ENCODE data around the gene FOSL2.
"Not testable (repeated sequence)": the region's sequence is repeated elsewhere in the genome, so short reads cannot be mapped to it uniquely, and the experiment has no call there.

FOSL2 gene

DNA sequence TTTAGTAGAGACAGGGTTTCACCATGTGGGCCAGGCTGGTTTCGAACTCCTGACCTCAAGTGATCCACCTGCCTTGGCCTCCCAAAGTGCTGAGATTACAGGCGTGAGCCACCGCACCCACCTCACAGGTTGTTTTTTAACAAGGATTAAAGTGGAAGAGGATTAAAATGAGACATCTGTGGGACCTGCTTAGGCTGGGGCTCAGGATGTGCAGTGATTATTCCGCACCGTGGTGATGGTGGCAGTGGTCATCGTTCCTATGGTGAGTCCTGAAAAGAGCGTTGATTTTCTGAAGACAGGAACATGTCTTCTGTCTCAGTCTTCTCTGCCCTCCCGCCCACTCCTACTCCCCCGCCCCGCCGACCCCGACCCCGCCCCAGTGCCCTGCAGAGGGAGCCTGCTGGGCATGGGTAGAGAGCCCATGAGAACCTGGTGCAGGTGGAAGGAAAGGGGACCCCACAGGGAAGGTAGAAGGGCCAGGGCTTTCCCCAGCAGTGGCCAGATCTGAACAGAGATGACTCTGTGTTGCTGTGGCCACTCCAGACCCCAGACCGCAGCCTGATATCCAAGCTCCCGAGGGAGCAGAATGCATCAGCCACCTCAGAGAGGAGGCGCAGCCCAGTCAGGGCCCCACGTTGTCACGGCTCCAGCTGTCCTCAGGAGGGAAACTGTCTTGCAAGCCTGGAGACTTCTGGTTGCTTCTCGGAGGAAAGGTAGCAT lies 34.5 kb upstream of the FOSL2 start:
- no peak for DNase-seq

DNA sequence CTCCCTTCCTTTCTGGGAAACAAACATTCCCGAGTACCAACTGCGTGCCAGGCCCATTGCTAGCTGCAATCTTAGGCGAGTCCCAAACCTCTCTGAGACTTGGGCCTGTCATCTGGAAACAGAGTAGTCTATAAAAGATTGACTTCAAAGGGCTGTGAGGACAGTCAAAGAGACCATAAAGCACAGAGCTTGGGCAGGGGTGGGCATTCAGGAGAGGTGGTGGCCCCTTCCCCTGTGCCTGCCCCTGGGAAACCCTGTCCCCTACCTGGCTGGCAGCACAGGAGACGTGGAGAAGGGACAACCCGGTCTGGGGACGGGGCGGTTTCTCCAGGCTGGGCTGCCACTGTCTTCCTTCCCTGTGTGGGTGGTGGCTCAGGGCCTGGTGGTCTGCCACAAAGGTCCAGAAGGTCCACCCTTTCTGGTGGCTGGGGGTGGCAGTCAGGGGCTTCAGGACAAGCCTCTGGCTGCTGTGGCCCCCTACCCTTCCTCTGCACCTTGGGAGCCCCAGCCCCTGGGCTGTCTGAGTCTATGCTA lies 33.9 kb upstream of the FOSL2 start:
- DNase-seq, result no peak

DNA sequence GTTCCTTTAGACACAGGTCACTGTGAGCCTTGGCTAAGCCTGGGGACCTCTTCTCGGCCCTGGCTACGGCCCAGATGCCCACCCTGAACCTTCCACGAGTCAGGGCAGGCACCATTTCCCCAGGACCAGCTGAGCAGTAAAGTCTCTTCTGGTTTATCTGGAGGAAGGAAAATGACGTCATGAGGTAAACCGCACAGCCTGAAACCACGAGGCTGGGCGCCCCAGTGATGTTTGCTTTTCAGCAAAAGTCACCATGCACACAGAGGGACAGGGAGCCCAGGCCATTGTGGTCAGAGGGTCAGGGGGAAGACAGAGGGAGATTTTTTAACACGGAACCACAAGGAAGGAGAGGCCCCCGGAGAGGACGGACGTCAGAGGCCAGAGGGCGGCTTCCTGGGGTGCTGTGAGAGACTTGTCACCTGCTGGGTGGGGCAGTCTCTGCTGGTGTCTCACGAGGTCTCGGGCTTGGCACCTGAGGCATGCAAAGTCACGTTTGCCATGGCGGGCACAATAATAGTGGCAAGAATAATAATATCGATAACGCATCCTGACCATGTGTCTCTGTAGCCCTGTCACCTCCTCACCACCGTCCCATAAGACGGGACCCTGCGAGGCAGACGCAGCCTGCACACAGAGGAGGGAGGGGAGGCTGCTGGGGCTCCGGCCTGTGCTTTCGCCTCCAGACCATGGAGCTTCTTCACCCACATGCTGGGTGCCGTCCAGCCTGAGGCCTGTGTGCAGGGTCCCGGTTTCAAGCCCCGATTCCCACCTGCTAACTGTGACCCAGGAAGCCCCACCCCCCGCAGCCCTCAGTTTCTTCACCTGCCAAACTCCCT lies 33.2 kb upstream of the FOSL2 start:
- DNase-seq, result peak; percentile 78

DNA sequence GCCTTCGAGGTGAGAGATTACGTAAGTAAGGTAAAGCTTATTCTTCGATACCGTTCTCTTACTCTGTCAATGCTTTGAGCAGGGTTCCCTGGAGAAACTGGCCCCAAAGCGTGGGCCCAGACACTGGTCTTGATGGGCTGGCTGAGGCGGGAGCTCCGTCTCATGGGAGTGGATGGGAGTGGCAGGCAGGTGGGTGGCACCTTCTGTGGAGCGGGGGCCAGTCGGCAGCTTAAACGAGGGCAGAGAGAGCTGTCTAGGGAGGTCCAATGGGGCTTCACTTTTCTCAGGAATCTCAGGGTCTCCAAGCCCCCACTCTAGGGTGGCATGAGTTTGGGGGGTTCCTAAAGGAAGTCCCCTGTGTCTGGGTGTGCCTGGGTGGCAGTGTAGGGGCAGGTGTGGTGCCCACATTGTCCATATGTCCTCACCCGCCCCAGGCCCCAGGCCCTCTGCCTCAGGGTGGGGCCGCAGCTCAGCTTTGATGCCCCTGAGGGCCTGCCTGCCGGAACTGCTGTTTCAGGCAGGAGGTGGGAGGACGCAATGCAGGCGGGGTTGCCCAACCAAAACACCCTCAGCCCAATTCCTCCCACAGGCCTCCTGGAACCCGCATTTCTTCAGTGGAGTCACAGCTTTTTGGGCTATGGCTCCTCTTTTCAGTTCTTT lies 32.5 kb upstream of the FOSL2 start:
- DNase-seq, result no peak

DNA sequence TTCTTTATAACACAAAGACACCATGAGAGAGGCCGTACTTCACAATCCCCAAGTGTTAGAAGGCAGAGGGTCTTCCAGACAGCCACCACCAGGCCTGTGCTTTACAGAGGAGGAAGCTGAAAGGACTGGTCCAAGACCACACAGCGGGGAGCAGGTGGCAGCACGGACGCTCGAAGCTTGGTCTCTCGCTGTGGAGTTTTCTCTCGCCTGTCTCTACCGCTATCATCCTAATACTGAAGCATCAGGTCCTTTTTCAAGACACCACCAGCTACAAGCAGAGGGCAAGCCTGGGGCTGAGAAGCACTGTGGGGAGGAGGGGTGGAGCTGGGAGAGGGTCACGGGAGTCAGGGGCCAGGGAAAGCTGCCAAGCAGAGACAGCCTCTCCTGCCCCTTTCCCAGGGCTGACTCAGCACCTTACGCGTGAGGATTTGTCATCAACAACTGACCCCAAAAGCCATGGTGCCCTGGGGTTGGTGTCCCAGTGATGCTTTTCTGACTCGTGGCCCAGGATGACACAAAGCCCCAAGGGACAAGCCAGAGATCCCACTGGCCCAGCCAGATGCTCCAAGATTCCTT lies 31.9 kb upstream of the FOSL2 start:
- no peak for DNase-seq

DNA sequence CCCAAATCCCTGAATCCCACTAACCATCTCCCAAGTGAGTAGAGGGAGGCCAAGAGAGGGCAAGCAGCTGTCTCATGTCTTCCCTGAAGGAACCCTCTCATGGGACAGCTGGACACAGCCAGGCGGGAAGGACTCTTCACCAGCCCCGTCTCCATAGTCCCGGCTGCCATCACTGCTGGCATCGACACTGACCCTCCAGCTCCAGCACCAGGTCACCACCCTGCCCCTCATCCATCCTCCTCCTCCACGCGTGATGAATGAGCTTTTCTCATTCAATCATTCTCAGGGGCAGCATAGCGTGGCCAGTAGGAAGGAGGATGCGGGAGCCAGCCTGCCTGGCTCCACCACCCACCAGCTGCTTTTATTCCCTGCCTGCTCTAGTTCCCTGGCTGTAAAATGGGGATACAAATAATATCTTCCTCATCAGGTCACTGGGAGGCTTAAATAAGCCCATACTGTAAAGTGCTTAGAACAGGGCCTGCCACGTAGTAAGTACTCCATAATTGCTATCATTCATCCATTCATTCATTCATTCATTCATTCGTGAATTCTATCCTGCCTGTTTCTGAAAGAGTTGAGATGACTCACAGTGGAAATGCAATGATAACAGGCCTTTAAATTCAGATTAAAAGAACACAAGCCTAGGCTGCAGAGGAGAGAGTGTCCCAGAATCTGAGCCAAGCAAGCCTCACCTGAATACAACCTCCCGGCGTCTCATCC lies 30.5 kb upstream of the FOSL2 start:
- DNase-seq, result no peak

DNA sequence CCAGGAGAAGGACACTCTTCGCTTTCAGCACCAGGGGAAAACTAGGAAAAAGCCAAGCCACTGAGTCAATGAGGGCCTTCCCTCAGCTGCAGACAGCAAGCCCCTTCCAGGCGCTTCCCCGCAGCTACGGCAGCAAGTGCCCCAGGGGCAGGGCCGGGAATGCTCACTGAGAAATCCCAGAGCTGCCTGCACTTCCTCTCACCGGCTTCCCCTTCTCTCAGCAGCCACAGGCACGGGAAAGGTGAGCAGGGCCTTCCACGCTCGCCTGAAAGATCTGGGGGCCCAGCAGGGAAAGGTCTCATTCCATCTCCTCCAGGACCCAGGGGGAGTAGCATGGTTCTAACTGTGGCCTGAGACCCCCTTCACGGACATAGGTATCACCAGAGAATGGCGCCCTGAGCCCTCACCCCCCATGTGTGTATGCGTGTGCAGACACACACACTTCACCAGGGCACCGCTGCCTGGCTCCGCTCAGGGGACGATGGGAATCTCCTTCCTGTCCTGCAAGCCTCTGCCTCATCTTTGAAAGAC lies 29.6 kb upstream of the FOSL2 start:
- DNase-seq, result no peak

DNA sequence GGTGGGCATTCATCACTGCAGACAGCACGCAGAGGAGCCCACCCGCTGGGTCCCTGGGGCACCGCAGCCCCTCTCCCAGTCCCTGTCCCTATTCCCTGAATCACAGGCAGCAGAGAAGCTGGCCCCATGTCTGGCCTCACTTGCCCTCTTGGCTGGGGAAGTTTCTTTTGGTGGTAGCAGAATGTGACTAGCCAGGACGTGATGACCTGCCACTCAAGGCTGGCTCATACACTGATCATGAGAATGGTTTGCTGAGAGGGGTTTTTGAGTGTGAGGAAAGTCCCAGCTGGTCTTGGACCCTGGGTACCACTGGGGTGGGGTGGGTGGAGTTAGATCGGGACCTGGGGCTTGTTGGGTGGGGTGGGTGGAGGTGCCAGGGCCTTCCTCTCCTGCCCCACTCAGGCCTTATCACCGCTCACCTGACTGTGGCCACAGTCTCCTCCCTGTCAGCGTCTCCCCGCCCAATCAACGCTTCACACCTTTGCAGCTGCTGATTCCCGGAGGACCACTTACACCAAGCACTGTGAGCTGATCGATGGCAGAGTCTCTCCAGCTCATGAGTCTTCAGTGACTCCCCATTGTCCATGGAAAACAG lies 28.9 kb upstream of the FOSL2 start:
- no peak for DNase-seq

DNA sequence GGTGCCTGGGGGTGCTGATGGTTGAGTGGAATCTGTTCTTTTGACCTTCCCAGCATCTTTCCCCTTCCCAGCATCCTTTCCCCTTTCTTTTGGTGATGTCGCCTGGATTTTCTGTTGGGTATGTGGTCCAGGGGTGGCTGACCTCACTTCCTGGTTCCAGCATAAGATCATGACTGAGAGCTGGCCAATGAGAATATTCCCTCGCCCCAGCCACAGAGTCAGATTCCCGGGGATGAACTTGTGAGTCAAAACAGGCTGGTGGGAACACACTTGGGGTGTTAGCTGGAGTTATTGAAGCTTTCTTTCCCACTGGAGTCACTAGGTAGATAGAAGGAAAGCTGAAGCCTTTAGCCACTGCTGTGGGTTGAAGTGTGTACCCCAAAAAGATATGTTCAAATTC lies 28.0 kb upstream of the FOSL2 start:
- DNase-seq, result no peak

DNA sequence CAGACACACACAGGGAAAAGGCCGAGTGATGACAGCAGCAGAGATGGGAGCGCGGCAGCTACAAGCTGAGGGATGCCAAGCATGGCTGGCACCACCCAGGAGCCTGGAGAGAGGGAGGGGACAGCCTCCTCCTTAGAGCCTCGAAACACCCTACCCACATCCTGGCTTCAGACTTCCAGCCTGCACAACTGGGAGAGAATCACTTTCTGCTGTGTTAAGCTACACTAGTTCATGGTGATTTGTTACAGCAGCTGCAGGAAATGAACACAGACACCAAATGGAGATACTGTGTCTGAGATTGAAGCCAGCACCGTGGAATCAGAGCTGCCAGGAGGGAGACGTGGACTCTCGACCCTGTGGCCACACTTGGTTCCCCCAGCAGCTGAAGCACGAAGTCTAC lies 27.5 kb upstream of the FOSL2 start:
- DNase-seq, result no peak

DNA sequence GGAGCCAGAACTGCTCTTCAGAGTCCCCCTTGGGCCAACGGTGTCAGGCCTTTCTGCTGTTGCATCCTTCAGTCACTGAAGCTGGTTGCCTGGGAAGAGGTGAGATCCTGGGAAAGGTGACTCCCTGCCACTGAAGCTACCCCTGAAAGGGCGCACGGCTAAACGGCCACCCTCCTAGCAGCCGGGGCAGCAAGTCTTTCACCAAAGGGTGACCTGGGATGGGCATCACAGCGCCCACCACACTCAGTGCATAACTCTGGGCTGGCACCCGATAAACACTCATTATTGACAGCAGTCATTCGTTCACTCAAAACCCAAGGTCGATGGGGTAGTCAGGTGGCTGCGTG lies 26.5 kb upstream of the FOSL2 start:
- no peak for DNase-seq

DNA sequence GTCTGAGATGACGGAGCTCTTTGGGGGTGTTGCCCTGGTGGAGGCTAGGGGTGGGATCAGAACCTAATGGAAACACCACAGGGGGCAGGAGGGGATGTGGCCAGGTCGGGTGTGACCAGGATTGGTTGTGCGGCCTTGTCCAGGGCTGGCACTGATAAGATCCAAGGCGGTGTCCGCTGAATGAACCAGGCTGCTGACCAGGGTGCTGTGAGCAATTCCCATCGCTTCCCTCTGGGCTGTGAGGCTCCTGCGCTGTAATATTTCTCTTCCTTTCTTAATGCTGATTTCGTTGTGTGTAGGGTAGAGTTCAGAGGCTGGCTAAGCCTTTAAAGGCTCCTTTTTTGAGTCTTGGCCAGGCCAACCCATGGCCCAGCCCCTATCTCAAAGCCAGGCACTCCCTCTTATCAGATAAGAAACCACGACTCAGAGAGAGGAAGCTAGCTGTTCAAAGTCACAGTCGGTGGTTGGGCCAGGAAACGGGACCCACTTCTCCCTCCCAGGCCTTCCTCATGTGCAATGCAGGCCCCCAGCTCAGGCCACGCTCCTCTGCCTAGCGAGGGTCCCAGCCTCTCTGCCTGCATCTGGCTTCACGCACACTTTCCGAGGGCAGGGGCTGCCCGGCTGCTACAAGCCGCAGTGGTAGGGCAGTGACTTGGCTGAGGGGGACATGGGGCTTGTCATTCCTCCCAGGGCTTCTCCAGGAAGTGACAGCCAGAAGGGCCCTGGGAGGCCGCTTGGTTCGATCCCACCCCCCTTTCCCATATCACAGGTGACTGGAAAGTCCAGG lies 26.0 kb upstream of the FOSL2 start:
- DNase-seq, result peak; percentile 69

DNA sequence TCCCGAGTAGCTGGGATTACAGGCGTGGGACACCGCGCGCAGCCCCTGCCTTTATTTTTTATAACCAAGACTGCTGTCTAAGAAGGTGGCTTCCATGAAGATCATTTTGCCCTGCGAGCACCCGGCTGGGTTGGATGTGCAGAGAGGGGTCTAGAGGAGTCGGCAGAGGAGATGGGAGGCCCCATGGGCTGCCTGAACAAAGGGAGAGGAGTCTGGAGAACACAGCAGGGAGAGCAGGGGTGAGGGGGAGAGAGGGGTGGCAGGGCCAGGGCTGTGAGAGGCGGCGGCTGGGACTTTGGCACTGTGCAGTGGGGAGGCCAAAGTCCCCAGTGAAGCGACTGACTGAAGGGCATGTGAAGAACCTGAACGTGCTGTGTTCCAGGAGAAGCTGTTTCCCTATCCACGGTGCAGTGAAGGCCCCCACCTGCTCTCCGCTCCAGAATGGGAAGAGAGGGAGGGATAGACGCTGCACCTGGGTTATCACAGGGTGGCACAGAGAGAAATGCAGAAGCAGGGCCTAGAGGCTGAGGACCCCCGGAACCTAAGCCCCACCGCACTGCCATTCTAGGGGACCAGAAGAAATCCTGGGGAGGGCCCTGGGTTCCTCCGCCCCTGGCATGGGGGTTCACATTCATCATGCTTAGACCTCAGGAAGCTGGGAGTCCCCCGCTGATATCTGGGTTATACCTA lies 24.8 kb upstream of the FOSL2 start:
- DNase-seq, result no peak

DNA sequence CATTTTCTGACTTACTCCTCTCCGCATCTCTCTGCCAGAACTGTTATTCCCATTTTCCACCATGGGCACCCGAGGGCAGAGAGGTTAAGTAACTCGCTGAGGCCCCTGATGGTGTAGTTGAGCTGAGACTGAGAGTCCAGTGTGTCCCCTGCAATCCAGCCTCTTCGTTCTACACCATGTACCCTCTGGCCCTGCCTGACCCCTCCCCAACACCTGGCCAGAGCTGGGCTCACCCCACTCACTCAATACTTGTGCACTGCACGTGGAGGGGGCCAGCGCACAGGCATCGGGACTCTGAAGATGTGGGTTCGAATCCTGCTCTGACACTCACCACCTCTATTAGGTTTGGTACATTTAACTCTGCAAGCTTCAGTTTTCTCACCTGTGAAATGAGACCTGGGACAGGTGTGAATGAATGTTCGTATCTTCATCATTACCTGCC lies 24.3 kb upstream of the FOSL2 start:
- DNase-seq, result no peak

DNA sequence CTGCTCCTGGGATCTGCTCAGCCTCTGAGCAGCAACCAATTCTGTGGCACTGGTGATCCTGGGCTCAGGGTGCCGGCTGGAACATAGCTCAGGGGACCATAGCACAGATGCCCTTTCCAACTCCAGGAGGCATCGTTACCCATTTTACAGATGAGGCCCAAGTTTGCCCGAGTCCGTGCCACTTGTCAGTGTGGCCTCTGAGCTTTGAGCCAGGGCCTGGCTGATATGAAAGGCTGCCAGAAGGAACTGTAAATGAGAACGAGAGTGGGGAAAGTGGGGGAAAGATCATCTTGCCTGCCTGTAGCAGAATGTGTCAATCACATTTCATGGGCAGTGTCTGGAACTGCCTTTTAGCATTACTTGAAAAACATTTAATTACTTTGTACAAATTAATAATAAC lies 23.3 kb upstream of the FOSL2 start:
- no peak for DNase-seq

DNA sequence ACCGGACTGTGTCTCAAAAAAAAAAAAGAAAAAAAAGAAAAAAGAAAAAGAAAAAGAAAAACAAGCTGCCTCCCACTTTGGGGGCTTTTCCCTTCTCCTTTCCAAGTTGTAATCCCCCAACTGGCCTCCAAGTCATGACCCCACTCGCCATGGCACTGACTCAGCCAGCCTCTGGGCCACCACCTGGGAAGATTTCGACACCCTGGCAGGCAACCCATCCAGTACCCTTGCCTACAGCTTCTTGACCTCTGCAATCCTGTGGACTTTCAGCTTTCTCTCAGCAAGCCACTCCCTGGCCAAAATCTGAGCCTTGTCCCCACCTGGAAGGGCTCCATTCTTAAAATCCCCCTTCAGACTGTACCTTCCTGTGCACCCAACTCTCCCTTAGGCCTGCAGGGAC lies 22.3 kb upstream of the FOSL2 start:
- DNase-seq, result no peak

DNA sequence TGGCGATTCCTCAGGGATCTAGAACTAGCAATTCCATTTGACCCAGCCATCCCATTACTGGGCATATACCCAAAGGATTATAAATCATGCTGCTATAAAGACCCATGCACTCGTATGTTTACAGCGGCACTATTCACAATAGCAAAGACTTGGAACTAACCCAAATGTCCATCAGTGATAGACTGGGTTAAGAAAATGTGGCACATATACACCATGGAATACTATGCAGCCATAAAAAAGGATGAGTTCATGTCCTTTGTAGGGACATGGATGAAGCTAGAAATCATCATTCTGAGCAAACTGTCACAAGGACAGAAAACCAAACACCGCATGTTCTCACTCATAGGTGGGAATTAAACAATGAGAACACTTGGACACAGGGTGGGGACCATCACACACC lies 20.9 kb upstream of the FOSL2 start:
- DNase-seq, result not testable (repeated sequence)

DNA sequence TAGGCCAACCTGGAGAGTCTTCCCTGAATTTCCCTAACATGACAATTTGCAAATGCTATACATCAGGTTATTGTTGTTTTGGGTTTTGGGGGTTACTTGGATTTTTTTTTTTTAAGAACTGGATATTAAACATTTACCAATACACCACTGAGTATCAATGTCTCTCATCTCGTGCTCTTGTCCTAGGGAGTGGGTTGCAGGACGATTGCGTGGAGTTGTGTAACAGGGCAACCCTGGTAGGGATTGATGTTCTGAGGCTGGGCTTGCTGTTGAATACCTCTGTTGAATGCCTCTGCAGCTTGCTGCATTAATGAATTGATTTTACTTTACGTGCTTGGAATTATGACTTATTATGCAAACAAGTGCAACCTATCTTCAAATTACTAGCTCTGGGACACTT lies 18.8 kb upstream of the FOSL2 start:
- no peak for DNase-seq

DNA sequence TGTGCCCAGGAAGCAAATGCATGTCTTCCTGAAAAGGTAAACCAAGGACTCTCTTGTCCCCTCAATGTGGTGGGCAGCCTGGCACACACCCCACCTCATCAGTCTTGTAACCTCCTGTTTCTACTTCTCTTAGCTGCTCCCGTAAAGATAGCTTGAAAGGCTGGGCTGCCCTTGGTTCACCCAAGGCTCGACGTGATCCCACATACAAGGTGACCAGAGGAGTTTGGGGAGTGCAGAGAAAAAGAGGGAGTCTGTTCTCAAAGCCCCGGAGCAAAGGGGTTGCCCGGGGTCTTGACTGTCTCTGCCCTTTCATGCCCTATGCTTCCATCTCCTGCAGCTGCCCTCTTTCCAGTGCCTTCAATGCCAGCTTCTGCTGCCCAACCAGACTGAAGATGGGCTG lies 18.3 kb upstream of the FOSL2 start:
- DNase-seq, result no peak

DNA sequence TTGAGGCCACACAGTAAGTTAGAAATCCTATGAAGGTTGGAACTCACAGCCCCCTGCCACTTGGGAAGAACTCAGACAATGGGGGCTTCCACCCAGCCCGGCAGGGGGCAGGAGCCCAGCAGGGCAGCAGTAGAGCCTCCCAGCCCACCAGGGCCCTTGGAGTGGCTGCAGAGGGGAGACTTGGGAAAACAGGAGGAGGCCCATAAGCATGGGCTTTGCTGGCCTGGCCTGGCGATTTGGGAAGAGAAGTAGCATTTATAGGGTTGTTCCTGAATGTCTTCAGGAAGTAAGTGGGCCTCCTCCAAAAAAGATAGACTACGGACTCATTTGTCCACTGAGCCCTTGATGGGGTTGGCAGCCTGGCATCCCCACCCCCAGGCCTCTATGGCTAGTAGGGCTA lies 17.4 kb upstream of the FOSL2 start:
- DNase-seq, result no peak

Data from CD4-positive, alpha-beta T cell treated with Interleukin-6 for 4 hours (primary cell).